Lower leg skin (tissue), 3 donors: ENCODE results near the gene MT1G.

Experiments
- POLR2A ChIP-seq, 2 donors: fragments of 450-650 bp; IDR thresholded peaks; one replicate each; pipeline ENCODE4 v1.6.1; 2016 to 2017; ENCODE audit warnings: antibody characterized with exemption in 2 of 2, mild to moderate bottlenecking in 1 of 2, moderate library complexity in 1 of 2
- TF ChIP-seq, protein P1 (sequence below), 3 donors: fragments of 450-650 bp; IDR thresholded peaks; one replicate each; pipeline ENCODE4 v1.5.1; 2016; ENCODE audit warnings: antibody characterized with exemption in 3 of 3, mild to moderate bottlenecking in 3 of 3, moderate library complexity in 2 of 3

DNA sequence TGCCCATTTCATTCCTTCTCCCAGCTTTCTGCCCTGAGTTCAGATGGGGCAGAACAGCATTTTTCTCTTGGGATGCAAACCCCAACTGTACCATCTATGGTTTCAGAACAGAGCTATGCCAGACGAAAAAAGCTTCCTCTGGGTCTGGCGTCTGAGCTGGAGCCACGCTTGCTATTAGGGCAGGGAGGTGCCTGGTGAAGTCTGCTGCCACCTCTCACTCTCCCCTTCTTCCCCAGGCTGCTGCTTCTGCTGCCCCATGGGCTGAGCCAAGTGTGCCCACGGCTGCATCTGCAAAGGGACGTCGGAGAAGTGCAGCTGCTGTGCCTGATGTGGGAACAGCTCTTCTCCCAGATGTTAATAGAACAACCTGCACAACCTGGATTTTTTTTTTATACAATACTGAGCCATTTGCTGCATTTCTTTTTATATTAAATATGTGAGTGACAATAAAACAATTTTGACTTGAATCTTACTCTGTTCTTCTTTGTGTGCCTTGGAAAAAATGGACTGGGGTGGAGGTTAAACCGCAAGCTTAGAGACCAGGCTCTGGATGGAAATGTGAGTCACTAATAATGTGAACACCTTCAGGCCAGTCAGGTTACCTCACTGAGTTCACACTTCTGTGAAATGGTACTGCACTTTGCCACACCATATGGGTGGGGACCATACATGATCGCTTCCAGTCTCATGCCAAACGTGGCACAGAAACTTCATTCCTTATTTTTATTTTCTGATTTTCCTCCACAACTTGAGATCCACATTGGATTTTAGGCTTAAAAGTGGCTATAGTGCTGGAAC is 31.1 kb downstream of the MT1G start:
- TF ChIP-seq, protein P1, sequence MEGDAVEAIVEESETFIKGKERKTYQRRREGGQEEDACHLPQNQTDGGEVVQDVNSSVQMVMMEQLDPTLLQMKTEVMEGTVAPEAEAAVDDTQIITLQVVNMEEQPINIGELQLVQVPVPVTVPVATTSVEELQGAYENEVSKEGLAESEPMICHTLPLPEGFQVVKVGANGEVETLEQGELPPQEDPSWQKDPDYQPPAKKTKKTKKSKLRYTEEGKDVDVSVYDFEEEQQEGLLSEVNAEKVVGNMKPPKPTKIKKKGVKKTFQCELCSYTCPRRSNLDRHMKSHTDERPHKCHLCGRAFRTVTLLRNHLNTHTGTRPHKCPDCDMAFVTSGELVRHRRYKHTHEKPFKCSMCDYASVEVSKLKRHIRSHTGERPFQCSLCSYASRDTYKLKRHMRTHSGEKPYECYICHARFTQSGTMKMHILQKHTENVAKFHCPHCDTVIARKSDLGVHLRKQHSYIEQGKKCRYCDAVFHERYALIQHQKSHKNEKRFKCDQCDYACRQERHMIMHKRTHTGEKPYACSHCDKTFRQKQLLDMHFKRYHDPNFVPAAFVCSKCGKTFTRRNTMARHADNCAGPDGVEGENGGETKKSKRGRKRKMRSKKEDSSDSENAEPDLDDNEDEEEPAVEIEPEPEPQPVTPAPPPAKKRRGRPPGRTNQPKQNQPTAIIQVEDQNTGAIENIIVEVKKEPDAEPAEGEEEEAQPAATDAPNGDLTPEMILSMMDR (IDR thresholded peaks at IDR 0.05), result no peak
- no peak for TF ChIP-seq POLR2A (IDR thresholded peaks at IDR 0.05)
